SIG-M5 (cell line): Measurements from ENCODE around the gene SIRPB2.
A peak's percentile ranks its signal among the peaks of the same experiment; 100 is the strongest.
"Not testable (repeated sequence)": the region's sequence is repeated elsewhere in the genome, so short reads cannot be mapped to it uniquely, and the experiment has no call there.

ENCODE experiments used
- DNase-seq: peaks from one replicate; lab custom pipeline; 2025; lab: John Stamatoyannopoulos, UW

SIRPB2 gene

DNA sequence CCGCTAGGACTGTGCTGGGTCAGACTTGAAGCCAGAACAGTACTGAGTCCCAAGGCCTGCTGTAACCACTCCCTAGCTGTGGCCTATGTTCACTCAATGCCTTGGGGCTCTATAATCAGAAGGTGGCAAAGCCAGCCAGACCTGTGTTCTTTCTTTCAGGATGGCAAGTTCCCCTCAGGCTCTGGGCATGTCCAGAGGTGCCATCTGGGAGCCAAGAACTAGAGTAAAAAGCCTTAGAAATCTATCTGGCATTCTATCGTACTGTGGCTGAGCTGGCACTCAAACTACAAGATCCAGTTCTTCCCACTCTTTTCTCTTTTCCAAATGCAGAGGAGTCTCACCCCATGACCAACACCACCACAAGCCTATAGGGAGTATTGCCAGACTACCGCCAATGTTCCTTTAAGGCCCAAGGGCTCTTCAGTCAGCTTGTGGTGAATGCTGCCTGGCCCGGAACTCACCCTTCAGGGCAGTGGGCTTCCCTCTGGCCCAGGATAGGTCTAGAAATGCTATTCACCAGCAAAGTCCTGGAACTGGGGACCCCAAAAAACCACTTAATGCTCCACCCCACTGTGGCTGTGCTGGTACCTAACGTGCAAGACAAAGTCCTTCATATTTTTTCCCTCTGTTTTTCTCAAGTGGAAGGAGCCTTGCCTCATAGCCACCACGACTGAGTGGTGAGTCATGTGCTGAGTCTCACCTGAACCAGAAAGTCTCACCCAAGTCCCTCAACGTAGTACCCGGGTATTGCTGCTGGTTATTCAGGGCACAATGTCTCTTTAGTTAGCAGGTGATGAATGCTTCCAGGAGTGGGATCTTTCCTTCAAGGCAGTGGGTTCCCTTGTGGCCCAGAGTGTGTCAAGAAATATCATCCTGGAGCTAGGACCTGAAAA, 8.6 kb upstream of the SIRPB2 start:
- no peak for DNase-seq

DNA sequence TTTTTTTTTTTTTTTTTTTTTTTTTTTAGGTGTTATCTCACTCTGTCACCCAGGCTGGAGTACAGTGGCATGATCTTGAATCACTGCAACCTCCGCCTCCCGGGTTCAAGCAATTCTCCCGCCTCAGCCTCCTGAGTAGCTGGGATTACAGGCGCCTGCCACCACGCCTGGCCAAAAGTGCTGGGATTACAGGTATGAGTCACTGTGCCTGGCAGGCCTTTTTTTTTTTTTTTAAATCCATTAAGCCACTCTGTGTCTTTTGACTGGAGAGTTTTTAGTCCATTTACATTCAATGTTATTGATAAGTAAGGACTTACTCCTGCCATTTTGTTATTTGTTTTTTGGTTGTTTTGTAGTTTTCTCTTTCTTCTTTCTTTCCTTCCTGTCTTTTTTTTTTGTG, 6.2 kb upstream of the SIRPB2 start:
- DNase-seq, result not testable (repeated sequence)

DNA sequence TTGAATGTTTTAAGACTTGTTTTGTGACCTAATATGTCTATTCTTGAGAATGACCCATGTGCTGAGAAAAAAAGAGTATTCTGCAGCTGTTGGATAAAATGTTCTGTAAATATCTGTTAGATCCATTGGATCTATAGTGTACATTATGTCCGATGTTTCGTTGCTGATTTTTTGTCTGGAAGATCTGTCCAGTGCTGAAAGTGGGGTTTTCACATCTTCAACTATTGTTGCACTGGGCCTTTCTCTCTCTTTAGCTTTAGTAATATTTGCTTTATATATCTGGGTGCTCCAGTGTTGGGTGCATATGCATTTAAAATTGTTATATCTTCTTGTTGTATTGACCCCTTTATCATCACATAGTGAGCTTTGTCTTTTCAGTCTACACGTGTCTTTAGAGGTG, 5.7 kb upstream of the SIRPB2 start:
- DNase-seq, result no peak

DNA sequence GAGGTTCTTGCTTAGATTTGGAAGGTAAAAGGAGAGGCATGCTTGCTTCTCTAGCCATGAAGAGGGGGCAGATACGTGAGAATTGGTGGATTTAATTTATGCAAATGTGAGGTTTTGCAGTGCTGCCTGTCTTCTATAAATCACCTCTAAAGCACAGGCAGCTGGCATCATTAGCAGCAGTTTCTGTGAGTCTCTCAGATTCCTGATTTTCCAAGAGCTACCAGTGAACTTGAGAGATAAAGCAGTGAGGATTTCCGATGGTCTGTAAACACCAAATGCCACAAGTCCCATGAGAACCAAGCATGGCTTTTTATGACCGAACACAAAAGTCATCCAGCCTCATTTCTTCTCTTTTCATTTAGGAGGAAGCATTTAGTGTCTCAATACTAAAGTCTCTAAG, 3.2 kb upstream of the SIRPB2 start:
- no peak for DNase-seq

DNA sequence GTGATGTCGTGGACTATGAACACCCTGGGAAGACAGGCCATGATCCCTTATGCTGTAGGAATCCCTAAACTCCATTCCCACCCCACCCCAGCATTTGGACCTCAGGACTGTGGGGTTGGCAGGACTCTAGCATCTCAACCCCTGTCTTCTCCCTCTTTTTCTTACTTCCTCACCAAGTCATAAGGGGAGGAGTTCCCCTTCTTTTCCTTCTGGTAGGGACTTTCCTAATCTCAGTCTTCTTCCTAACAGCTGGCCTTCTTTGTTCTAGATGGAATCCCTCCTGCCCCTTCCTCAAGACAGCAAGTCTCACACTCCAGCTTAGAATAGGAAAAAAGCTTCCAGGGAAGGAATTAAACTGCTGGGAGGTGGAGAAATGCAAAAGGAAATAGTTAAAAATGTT, 2.3 kb upstream of the SIRPB2 start:
- DNase-seq, result no peak

DNA sequence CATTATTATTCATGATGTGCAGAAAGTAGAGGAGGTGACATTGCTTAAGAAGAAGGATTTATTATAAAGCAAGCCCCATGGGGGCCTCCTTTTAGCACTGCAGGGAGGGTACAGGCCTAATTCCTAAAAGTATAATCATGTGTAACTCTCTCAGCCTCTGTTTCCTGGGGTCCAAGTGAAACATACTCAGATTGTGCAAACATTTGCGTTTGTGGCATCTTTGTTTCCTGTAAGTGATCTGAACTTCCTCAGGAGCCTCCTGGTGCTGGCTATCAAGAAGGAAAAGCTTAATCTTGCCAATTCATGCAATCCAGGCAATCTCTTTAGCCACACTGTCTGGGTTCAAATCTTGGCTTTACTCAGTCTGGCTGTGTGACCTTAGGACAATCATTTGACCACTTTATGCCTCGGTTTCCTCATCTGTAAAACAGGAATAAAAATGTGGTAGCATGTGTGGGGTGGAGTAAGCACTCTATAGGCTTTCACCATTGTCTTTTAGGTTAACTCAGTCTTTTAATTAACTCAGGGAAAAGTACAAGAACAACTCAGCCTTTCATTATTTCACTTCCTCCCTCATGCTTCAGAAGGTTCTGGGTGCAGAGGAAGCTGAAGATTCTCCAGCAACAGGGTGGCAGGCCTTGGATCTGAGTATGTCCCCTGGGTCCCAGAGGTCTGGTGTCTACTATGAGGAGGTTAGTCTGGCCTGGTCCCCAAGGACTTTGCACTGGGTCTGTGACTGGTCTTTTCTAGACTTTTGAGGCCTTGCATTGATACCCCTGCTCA, 831 bp upstream of the SIRPB2 start:
- DNase-seq, result no peak

DNA sequence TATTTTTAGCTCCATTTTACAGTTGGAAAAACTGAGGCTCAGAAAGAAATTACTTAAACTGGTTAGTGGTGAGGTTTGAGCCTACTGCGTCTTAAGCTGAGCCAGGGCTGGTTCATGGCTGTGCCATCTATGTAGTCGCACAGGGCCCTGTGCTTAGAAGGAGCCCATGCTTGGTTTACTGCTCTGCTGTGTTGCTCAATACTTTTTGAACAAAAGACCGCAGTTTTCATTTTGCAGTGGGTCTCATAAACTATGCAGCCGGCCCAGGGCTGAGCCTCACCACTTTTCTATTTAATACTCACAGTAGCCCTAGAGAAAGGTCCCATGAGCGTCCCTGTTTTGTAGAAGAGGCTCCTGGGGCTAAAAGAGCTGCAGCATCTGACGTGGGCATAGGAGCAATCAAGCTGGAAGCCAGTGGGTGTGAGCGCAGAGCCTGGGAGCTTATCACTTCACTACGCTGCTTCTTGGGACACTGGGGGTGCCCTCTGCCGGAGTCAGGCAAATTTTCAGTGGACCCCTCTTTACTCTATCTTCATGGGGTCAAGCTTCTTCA, 501 bp downstream of the SIRPB2 start:
- DNase-seq, result peak; percentile 39

DNA sequence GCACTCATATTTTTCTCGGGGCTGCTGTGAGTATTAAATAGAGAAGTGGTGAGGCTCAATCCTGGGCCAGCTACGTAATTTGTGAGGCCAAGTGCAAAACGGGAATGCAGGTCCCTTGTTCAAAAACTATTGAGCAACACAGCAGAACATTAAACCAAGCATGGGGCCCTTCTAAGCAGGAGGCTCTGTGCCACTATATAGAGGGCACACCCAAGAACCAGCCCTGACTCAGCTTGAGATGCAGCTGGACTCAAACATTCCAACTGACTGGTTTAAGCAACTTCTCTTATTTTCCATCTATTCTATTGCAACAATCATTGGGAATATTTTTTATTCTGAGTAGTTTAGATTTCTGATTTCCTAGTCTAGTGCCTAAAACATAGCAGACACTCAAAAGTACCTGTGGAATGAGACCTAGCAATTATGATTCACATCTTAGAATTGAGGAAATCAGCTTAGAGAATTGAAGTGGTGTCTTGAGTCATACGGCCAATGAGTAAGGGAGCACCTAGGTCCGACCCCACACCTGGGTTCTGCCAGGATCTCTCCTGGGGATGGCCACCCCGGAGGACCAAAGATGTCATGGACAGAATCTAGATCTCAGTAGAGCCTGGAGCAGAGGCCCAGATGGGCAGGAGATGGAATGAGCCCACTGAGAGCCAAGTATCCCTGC, 1.3 kb downstream of the SIRPB2 start:
- DNase-seq, result peak; percentile 69

DNA sequence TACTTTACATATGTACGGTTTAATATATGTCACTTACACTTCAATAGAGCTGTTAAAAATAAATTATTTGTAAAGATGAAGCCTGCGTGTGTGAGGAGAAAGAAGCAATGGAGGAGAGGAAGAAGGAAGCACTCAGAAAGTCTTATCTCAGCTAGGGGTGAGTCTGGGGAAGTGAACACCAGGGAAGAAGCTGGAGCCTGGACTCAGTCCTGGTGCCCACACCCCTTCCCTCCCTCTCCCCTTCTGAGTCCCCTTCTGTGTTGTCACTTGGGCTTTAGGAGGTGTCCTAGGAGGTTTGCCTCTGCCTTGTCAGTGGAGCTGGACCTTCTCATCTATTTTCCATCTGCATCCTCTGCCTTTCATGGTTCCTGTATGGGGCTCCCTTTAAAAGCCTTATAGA, 1.9 kb downstream of the SIRPB2 start:
- no peak for DNase-seq

DNA sequence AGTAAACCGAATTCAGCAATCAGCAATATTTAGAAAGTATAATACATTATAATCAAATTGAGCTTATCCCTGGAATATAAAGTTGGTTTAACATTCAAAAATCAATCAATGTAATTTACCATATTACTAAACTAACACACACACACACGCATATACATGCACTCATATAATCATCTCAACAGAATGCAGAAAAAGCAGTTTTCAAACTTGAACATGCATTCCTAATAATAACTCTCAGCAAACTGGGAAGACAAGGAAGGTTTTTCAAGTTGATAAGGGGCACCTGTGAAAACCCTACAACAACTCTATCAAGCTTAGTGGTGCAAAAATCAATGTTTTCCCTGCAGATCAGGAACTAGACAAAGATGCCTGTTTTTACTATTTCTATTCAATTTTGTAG, 4.7 kb downstream of the SIRPB2 start:
- DNase-seq, result no peak

DNA sequence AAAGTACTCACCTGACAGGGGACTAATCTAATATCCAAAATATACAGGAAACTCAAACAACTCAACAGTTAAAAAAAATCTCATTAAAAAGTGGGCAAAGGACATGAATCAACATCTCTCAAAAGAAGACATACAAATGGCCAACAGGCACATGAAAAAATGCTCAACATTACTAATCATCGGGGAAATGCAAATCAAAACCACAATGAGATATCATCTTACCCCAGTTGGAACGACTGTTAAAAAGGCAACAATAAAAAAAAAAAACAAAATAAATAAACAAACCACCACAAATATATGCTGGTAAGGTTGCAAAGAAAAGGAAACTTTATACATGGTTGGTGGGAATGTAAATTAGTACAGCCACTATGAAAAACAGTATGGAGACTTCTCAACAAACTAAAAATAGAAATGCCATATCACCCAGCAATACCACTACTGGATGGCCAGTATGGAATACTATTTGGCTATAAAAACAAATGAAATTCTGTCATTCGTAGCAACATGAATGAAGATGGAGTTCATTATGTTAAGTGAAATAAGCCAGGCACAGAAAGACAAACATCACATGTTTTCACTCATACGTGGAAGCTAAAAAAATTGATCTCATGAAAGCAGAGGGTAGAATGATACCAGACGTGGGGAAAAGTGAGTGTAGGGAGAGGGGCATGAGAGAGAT, 6.6 kb downstream of the SIRPB2 start:
- no peak for DNase-seq

DNA sequence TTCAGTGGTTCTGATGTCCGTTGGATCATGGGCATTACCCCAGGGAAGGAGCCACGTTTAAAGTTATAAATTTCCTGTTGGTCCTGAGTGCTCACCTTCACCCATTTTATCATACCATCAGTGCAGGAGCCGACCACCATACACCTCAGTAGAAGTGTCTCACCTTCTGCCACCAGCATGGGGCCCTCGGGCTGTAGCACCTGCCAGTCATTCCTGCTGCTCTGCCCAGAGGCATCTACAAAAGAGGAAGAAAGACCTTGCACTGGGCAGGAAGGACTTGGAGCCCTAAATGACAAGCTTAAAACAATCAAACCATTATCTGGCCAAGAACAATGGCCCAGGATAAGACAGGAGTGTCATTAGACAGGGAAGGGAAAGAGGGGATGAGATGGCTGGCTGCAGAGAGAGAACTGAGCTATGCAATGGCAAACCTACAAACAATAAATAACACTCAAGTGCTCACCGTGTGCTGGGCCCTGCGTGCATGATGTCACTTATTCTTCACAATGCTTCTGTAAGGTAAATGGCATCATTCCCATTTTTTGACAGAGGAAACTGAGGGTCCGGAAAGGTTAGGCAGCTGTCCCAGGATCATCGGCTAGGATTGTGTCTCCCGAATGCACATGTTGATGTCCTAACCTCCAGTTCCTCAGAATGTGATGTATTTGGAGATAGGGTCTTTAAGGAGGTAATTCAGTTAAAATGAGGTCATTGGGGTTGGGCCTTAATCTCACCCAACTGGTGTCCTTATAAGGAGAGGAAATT, 11.2 kb downstream of the SIRPB2 start:
- DNase-seq, result no peak

DNA sequence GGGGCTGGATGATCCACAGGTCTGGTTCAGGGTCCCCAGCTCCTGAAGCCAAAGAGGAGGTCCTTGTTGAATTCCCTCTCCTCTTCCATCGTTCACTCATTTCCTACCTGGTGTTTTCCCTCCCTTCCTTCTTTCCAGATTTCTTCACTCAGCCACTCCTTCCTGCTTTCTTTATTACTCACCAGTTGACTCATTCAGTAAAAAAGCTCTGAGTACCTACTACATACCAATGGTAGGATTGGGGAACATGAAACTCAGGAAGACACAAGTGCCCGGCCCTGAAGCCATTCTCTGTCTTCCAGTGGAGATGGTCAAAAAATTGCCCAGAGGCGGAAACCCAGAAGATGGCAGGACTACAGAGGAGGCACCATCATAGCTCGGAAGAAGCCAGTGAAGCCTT, 12.7 kb downstream of the SIRPB2 start:
- DNase-seq, result no peak

DNA sequence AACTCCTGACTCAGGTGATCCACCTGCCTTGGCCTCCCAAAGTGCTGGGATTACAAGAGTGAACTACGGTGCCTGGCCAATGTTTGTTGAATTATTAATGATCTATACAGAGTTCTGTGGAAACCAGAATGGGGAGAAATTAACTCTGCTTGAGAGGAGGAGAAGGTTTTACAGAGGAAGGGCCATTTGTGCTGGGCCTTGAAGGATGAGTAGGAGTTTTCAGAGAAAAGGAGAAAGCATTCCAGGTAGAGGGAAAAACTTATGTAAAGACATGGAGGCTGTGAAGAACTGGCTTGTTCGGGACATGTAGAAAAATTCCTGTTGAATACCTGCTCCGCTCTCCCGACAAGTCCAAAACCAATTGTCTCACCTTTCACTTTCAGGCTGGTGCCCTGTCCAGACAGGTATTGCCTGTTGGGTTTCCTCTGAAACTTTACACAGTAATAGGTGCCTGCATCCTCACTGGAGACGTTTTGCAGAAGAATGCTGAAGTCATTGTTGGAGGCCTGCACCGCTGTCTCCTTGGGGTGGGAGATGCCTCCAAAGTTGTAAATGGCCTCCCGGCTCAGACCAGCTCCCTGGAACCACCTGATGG, 13.2 kb downstream of the SIRPB2 start:
- DNase-seq, result no peak

DNA sequence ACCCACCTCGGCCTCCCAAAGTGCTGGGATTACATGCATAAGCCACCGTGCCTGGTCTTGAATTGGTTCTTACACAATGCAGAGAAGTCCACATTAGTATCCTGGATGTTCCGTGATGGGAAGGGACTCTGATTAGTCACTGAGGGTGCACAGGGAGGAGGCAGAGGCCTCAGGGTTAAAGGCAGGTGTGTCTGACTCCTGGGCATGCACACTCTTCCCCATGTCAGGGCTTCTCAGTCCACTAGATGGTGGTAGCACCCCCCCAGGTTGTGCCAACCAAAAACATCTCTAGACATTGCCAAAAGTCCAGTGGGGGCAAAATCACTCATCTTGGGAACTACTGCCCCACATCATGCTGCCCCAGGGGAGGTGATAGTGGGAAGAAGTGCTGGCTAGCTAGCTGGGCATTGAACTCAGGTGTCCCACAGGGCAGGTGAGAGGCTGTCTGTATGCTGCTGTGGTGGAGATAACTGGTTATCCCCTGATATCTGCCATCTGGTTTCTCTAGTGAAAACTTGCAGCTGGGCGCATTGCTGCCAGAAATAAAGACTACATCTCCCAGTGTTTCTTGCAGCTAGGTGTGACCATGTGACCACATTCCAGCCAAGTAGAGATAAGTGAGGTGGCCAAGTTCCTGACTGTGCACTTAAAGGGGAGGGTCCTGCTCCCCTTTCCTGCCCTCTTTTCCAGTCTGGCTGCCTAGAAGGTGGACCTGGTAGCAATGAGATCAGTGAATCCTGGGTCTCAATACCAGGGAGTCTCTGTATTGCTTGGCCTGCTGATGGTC, 16.2 kb downstream of the SIRPB2 start:
- DNase-seq, result no peak

DNA sequence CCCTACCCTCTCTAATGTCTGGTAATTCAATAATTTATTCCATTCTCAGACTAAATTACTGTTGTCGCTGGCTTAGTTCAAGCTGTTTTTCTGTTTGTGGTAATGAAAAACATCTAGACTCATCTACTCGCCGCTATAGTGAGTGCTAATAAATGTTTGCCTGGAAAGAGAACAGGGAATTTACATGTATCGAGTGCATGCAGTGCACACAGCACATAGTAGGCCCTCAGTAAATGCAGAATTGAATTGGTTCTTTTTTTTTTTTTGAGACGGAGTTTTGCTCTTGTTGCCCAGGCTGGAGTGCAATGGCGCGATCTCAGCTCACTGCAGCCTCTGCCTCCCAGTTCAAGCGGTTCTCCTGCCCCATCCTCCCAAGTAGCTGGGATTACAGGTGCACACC, 16.9 kb downstream of the SIRPB2 start:
- no peak for DNase-seq

DNA sequence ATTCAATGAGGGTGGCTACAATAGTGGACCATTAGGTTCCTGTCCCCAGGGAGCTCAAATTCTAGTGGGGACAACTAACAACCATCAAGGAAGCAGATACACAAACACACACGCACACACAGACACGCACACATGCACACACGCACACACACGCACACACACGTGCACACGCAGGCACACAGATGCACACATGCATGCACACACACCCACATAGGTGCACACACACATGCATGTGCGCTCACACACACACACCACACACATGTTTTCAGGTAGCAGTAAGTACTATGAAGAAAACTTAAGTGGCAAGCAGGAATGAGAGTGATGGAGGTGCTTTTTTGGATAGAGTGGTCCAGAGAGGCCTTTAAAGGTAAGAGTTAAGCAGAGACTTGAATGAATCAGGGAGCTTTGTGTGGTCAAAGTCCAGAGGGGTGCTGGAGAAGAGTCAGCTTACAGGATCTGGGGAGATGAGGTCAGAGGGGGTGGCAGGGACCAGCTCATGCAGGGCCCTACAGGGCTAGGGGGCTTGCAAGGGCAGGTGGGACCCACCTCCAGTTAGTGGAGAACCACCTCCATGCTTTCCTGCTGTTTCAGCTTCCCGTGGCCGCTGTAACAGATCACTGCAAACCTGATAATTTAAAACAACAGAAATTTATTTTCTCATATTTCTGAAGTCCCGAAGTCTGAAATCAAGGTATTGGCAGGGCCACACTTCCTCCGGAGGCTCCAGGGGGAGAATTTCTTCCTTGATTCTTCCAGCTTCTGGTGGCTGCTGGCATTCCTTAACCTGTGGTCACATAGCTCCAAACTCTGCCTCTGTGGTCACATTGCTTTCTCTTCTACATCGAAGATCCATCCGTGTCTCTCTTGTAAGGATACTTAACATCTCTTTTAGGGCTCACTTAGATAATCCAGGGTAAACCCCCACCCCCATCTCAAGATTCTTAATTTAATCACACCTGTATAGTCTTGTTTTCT, 17.7 kb downstream of the SIRPB2 start:
- no peak for DNase-seq

DNA sequence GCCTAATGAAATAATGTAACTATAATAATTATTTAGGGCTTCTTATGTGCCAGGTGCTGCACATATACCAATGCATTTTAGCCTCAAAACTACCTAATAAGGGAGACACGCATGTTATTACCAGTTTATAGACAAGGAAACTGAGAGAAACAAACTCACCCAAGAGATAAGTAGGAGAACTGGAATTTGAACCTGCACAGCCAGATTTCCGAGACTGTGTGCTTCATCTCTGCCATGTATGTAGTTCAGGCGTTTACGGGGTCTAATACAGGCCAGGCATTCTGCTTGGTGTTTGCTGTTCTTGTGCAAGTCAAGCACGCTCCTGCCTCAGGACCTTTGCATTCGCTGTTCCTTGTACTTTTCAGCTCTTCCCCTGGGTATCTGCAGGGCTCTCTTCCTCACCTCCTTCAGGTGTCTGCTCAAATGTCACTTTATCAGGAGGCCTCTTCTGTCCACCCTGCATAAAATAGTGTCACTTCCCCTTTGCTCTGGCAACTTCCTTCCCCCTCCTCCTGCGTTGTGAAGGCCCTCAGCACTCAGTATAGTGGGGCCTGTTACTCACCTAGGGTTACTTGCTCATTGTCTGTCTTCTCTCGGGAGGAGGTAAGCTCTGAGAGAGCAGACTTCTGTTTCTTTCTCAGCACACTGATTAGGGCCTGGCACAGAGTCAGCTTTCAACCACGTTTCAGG, 18.5 kb downstream of the SIRPB2 start:
- DNase-seq, result no peak
